HG03439 (cell line): ENCODE data around the gene RBP7.
"Not testable (repeated sequence)": the region's sequence is repeated elsewhere in the genome, so short reads cannot be mapped to it uniquely, and the experiment has no call there.

Source experiments
- ATAC-seq: cut with Tn5 transposase; IDR thresholded peaks from one replicate; pipeline ENCODE4 v1.9.1; 2021; ENCODE audit warnings: mild to moderate bottlenecking, moderate library complexity; ENCODE audit not compliant: unreplicated experiment

The RBP7 gene

DNA sequence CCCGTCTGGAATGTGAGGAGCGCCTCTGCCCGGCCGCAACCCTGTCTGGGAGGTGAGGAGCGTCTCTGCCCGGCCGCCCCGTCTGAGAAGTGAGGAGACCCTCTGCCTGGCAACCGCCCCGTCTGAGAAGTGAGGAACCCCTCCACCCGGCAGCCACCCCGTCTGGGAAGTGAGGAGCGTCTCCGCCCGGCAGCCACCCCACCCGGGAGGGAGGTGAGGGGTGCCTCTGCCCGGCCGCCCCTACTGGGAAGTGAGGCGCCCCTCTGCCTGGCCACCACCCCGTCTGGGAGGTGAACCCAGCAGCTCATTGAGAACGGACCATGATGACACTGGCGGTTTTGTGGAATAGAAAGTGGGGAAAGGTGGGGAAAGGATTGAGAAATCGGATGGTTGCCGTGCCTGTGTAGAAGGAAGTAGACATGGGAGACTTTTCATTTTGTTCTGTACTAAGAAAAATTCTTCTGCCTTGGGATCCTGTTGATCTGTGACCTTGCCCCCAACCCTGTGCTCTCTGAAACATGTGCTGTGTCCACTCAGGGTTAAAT is 32.0 kb downstream of the RBP7 start:
- not testable (repeated sequence) for ATAC-seq

DNA sequence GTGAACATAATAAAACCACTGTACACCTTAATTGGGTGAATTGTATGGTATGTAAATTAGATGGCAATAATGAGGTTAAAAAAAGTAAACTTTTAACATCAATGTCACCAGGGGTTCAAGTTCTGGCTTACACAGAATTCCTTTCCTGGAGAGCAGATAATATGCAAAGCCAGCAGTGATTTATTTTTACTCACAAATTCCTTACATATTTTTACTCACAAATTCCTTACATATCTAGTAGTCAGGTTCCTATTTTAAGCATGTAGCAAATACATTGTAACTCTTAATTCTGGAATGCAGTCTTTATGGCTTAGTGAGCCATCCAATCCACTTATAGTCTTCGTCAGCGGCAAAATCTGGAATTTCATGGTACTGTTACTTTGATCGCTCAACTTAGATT is 34.4 kb downstream of the RBP7 start:
- ATAC-seq: no peak

DNA sequence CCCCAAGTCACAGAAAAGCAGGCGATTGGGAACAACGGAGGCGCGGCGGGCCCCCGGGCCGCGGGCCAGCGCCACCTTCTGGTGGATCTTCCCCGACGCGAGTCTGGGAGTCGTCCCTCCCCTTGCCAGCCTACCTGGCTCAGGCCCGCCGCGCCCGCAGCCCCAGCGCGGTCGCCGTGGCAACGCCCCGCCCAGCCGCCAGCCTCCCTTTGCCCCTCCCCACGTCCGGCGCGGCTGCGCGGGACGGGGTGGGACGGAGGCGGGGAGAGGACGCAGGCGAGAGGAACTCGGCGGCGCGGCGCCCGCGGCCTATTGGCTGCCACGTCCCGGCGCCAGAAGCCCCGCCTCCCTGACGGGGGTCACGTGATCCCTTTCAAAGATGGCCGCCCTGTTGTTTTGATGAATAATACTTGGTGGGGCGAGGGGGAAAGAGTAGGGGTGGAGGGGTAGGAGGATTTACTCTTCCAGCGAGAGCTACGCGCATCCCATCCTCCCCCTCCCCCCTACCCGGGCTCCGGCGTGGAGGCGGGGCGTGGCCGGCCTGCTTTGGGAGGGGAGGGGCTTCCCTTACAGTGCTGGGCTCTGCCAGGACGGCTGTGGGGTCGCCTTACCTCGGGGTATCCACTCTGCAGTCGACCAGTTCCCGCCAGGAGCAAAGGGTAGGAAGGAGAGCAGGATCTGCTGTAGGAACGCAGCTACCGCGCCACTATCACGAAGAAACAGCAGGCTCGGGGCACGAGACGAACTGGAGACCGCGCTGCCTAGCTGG is 35.7 kb downstream of the RBP7 start, which contains the start of gene UBE4B:
UBE4B (plus strand) TSS at position 369 of the 769 bp plus-strand sequence. CDS start 713 bp downstream, outside the sequence.
- ATAC-seq: peak; percentile 94

DNA sequence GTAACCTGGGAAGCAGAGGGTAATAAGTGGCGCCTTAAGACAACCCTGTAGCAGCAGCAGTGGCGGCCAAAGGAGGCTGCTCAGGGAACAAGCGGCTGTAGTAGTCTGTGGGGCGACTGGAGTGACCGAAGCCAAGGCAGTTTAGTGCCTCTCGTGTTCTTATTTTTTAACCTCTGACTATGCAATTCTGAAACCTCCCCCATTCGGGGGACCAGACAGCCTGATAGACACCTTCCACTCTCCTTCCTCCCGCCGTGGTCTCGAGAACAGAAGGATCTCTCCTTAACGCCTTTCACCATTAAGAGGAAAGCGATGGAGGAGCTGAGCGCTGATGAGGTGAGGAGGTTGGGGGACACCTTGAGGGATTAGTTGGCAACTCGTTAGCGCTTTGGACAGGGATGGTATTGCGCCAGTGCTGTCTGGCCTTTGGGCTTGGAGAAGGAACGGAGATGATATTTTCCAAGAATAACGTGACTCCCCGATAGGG is 36.4 kb downstream of the RBP7 start:
- ATAC-seq: peak; percentile 5

DNA sequence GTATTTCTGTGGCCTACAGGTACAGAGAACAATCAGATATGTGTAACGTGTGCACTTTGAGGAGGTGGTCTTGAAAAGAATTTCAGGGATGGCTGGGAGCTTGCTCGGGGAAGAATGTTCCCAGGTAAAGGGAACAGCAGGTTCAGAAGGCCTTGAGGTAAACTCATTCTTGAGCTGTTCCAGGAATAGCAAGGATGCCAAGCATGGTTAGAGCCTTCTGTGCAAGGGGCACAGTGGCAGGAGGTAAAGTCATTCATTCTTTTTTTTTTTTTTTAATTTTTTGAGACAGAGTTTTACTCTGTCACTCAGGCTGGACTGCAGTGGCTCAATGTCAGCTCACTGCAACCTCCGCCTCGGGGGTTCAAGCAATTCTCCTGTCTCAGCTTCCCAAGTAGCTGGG is 45.7 kb downstream of the RBP7 start:
- no peak for ATAC-seq

DNA sequence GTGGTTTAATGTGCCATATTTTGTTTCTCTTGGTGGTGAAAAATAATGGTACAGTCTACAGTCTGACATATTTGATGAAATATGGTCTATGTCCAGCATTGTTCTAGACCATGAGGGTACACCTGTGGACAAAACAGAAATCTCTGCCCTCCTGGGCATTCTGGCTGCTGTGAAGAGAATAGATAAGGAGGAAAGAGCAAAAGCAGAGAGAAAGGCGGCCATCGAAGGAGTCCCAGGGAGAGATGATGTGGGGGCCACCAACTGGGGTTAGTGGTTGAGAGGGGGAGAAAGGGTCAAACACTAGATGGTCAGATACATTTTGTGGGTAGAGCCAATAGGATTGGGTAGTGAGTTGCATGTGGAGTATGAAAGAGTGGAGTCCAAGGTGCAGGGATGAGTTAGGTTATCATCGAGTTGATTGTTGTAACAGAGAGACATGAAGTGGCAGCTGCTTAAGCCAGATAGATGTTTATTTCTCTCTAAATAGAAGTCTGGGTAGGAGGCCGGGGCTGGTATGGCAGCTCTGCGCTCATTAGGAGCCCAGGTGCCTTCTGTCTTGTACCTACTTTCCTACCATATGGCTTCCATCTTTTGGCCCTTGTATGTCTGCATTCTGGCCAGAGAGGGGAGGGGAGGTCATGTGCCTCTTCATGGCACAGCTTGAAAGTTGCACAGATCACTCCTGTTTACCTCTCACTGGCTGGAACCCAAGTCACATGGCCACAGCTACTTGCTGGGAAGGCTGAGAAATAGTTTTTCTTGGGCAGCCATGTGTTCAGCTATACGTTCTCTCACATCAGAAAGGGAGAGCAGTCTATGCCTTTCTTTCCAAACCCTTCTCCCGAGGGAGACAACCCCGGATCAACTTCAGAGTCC is 48.7 kb downstream of the RBP7 start:
- no peak for ATAC-seq

DNA sequence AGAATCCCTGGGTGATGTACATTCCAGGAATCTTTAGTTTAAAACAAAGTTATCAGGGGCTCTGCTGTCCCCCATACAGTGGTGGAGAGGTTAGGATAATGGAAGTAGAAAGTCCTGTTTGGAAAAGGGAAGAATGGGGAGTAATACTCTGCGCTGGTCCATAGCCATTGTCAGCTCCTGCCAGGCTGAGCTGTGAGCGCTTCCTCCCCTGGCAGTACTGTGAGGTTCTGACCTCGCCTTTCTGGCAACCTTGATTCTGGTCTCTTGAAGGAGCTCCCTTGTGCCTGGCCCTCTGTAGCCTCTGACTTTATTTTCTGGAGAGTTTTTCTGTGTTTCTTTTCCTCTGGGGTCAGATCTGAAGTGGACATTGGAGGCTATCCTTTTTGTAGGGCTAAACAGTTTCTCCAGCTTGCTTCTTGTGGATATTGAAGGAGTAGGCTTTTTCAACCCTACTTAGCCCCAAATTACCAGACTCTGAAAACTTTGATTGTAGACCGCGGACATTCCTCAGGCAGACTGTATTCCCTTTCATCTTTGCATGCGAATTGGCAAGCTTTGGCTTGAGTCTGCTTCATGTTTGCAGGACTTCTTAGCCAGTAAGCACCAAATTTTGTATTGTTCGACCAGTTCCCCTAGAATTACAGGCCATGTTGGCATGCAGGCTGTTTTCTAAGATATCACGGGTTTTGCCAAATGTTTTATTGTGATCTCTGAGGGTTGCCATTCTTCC is 49.5 kb downstream of the RBP7 start:
- no peak for ATAC-seq

DNA sequence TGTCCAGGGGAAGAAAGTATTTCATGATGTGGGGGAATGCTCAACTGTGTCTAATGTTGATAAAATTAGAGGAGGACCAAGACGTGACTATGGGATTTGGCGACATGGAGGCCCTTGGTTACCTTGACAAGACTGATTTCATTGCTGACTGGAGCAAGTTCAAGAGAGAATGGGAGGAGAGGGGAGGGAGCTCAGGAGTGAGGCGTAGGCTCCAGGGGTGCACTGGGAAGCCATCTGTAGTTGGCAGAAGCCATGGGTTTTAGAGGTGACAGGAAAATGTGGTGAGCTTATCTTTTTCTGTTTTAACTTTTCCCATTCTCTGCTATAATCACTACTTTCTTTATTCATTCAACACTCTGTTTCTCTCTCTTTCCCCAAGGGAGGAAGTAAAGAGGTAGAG is 51.6 kb downstream of the RBP7 start:
- no peak for ATAC-seq

DNA sequence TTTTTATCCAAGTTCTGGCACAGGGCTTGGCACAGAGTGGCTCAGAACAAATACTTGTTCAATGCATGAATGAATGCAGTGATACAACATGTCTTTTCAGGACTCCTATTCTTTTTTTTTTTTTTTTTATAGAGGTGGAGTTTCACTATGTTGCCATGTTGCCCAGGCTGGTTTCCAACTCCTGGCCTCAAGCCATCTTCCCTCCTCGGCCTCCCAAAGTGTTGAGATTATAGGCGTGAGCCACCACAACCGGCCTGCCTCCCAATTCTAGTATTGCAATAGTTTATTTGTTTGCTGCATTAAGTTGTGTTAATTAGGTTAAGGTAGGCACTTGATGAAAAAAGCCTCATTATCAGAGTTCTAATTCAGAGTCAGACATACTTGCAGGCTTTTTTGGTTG is 53.6 kb downstream of the RBP7 start:
- ATAC-seq: no peak

DNA sequence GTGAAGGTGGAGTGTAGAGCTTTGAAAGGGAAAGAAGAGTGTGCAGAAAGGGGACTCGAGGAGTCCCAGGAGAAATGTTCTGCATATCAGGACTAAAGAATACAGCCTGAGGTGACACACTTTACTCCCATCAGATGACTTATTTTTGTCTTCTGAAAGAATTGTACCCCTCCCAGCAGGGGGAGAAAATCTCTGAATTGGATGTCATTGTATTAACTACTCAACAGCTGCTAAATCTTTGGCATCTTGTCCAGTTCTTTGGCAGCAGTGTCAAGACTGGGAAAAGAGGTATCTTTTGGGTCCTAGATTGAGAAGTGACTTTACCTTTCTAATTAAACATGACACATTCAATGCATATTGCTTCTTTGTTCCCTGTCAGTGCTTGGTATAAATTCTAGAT is 54.6 kb downstream of the RBP7 start:
- ATAC-seq: no peak

DNA sequence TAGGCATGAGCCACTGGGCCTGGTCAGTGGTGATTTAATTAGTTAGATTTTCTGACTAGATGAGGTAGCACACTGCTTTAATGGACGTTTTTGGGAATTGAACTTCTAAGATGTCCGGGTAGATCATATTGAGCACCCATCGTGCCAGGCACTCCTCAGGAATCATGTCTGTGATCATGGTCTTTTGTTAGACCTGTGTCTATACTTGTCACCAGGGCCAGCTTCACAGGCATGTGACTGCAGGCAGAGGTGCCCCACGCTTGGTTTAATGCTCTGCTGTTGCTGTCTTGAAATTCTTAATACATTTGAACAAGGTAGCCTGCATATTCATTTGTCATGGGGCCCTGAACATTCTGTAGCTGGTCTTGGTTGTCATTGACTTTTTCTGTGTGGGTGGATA is 55.3 kb downstream of the RBP7 start:
- ATAC-seq: no peak

DNA sequence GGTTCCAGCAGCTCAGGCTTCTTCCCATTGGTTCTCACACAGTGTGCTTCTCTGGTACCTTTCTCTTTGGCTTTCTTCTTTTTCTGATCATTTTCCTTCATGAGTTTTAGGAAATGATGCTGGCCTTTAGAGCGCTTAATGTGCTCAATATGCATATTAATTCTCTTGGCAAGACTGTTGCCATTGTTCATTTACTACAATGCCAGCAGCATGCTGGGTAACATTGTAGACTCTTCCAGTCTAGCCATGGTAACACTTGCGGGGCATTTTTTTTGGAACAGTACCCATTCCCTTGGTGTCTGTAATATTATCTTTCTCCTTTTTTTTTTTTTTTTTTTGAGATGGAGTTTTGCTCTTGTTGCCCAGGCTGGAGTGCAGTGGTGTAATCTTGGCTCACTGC is 57.4 kb downstream of the RBP7 start:
- no peak for ATAC-seq

DNA sequence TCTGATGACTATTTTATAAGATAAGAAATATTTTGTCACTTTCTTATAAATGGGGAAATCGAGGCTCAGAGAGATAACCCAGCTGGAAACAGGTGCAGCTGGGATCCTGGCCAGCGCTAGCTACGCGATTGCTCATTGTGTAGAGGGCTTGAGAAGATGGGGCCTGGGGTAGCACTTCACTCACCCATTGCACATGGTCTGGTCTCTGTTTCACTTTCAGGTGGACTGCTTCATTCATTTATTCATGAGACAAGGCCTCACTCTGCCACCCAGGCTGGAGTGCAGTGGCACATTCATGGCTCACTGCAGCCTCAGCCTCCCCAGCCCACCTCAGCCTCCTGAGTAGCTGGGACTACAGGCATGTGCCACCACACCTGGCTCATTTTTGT is 59.6 kb downstream of the RBP7 start:
- ATAC-seq: no peak

DNA sequence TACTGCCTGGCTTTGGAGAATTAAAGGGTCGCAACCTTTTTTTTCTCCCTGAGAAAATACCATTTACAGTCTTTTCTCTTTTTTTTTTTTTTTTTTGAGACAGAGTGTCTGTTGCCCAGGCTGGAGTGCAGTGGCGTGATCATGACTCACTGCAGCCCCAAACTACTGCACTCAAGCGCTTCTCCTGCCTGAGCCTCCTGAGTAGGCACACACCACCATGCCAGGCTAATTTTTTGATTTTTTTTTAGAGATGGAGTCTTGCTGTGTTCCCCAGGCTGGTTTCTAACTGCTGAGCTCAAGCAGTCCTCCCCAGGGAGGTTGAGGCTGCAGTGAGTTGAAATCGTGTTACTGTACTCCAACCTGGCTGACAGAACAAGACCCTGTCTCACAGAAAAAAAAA is 60.3 kb downstream of the RBP7 start:
- ATAC-seq: no peak

DNA sequence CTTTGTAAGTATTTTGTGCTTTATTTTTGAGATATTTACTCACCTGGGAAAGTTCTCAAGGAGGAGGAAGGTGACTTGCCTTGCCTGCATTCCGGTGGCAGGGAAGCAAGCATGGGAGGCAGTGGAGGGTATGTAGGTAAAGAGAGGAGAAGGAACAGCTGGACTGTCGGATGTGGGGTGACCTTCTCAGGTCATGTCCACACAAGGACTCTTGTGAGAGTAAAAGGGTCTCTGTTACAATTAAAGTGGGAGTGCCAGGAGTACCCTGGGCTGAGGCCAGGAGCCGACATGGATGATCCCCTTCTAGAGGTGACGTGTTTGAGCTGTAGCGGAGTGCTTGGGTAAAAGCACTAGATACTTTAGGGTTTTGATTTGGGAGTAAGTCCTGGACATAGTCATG is 60.8 kb downstream of the RBP7 start:
- no peak for ATAC-seq

DNA sequence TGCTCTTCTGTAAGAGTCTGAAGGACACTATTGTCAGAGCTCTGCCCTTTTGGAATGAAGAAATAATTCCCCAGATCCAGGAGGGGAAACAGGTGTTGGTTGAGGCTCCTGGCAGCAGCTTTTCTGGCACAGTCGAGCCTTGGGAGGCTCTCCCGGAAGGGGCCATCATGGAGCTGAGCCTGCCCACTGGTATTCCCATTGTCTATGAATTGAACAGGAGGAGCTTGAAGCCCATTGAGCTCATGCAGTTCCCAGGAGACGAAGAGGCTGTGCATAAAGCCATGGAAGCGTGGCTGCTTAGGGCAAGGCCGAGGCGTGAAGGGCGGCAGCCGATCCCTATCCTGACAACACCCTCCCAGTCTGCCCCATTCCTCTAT is 62.3 kb downstream of the RBP7 start:
- ATAC-seq: no peak

DNA sequence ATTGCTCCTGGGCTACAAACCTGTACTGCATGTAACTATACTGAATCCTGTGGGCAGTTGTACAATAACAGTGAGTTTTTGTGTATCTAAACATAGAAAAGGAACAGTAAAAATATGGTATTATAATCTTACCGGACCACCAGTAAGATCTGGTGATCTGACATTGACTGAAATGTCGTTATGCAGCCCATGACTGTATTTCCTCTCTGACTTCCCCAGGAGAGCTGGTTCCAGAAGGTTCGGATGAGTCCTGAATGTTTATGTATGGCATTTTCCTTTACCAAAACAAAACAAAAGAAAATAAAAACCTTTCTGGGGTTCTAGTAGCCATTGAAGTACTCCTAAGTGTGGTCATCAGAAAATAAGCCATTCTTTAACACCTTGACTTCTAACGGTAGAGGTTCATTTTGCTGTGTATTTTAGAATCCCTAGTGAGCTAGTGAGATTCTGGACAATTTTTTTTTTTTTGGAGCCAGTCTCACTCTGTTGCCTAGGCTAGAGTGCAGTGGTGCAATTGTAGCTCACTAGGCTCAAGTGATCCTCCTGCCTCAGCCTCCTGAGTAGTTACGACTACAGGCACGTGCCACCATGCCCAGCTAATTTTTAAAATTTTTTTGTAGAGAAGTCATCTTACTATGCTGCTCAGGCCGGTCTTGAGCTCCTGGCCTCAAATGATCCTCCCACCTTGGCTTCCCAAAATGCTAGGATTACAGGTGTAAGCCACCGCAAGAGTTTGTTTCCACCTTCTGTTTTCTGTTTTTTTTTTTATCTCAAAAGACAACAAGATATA is 63.5 kb downstream of the RBP7 start:
- ATAC-seq: no peak

DNA sequence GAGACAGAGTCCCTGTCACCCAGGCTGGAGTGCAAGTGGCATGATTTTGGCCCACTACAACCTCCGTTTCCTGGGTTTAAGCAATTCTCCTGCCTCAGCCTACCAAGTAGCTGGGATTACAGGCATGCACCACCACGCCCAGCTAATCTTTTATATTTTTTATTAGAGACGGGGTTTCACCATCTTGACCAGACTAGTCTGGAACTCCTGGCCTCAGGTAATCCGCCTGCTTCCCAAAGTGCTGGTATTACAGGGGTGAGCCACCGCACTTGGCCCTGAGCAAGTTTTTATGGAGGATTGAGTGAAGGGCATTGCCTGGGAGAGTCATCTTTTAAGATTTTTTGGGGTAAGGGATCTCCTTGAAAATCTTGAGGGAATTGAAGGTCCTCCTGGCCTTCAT is 64.2 kb downstream of the RBP7 start:
- ATAC-seq: no peak

DNA sequence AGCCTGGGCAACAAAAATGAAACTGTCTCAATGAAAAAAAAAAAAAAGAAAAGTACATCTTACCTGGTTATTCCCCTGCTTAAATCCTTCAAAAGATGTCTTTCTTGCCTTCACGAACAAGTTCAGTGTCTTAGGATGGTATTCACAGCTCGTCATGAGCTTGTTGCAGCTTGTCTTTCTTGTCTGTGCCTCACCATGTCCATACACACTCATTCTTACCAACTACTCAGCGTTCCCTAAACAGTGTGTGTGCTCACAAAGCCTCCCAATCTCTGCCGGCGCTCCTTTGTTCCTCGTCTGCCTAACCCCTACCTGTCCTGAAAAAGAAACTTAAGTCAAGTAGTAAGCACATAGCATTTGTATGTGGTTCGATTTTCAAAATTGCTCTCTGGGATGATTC is 66.8 kb downstream of the RBP7 start:
- no peak for ATAC-seq
